GM12892 (cell line): ENCODE results near the gene DYNC2H1.

ENCODE experiments used
- POLR2A ChIP-seq: IDR thresholded peaks from 2 replicates; pipeline ENCODE4 v1.6.1; 2011; ENCODE audit warnings: low read depth, low read length, control low read depth
- POLR2AphosphoS5 ChIP-seq: IDR thresholded peaks from 2 replicates; pipeline ENCODE4 v1.6.1; 2011; ENCODE audit warnings: low read depth, low read length, control low read depth

DNA sequence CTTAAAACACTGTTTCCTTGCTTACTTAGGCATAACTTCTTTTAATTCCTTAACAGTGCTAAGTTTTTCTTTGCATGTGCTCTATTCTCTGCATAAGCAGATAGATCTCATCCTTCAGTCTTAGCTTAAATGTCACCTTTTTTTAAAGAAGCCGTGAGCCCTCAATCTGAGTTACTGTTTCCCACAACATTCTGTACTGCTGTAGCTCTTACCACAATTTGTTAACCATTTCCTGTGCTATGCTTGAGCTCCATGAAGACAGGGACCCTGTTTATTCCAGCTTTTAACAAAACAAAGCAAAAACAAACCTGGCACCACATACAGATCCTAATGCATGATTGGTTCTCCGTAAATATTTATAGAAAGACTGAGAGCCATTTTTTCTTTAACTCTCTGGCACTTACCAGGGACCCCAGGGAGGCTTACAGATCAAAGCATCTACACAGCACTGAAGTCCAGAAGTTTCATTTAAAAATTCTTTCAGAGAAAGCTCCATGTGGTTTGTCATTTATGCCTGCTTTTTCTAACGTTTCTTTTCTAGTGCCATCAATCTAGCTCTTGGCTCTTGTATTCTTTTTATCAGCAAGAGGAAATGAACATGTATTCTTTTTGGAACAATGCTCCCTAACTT is 74.9 kb downstream of the DYNC2H1 start:
- TF ChIP-seq POLR2AphosphoS5 (no peak), POLR2A (no peak)
